A549 (cell line): ENCODE results near the gene MATN4. TPM values are rescaled to one million over a fixed set of nuclear protein-coding genes. Genes with fewer than 3 reads are reported as not detected.
A peak's percentile ranks its signal among the peaks of the same experiment; 100 is the strongest.

Experiments used
- ATAC-seq, 2 experiments: fragments of 200-7000 bp in 1 of 2; fragments of >200 bp in 1 of 2; cut with Nextera tagmentation in 1 of 2; cut with Tn5 transposase in 1 of 2; 3 replicates each; pipeline versions ENCODE4 v1.8.0 to v1.9.1; 2018 to 2020; ENCODE audit warnings: mild to moderate bottlenecking in 1 of 2, moderate library complexity in 1 of 2
- CTCF ChIA-PET: fragments of 300-600 bp; sonication (Branson Sonifier 250); formaldehyde crosslinking; extraction: SDS; loops from one replicate; lab custom pipeline; 2021; ENCODE audit warnings: antibody characterized with exemption, inconsistent platforms; lab: Yijun Ruan, JAX
- POLR2A ChIA-PET: fragments of 350-600 bp; formaldehyde crosslinking; extraction: SDS; loops from one replicate; lab custom pipeline; 2021; ENCODE audit warnings: antibody characterized with exemption, inconsistent platforms; lab: Yijun Ruan, JAX
- DNase-seq, 2 experiments: peaks; one replicate each; pipeline versions ENCODE4 v3.0.0 to v3.0.0-alpha.2; 2011 to 2016; ENCODE audit warnings: low read depth in 1 of 2, low spot score in 1 of 2
- FAIRE-seq: peaks from 2 replicates; lab custom pipeline; 2011; peaks lifted over from hg19 to GRCh38; lab: Jason Lieb, UNC
- H3K27ac ChIP-seq, 2 experiments: fragments of >200 bp; sonication (Bioruptor Twin); formaldehyde crosslinking; 3 replicates each; pipeline ENCODE4 v1.5.1; 2016 to 2017
- H3K4me1 ChIP-seq: fragments of >200 bp; sonication (Bioruptor Twin); formaldehyde crosslinking; 3 replicates; pipeline ENCODE4 v1.6.1; 2016
- H3K4me2 ChIP-seq: fragments of >200 bp; sonication (Bioruptor Twin); formaldehyde crosslinking; 3 replicates; pipeline ENCODE4 v1.6.1; 2016
- H3K4me3 ChIP-seq: fragments of >200 bp; sonication (Bioruptor Twin); formaldehyde crosslinking; 3 replicates; pipeline ENCODE4 v1.5.1; 2016
- H3K9me3 ChIP-seq: fragments of >200 bp; sonication (Bioruptor Twin); formaldehyde crosslinking; 3 replicates; pipeline ENCODE4 v1.6.1; 2016
- CBX8 ChIP-seq: fragments of 200-600 bp; sonication (generic); IDR thresholded peaks from 2 replicates; pipeline ENCODE4 v1.6.1; 2016
- EHMT2 ChIP-seq: fragments of 200-600 bp; sonication (generic); IDR thresholded peaks from 2 replicates; pipeline ENCODE4 v1.6.1; 2016; ENCODE audit warnings: antibody characterized with exemption, low read depth, mild to moderate bottlenecking, moderate library complexity
- FOSB ChIP-seq: fragments of 250-450 bp; sonication (Bioruptor Pico); IDR thresholded peaks from 2 replicates; pipeline ENCODE4 v1.5.0; 2020; ENCODE audit warnings: mild to moderate bottlenecking, moderate library complexity
- FOSL2 ChIP-seq, 2 experiments: fragments of 450-650 bp in 1 of 2; fragments of >200 bp in 1 of 2; sonication (Bioruptor Twin) in 1 of 2; formaldehyde crosslinking; IDR thresholded peaks; 2 replicates each; pipeline versions ENCODE4 v1.5.0 to v1.6.1; 2016 to 2020; ENCODE audit warnings: mild to moderate bottlenecking in 1 of 2, moderate library complexity in 1 of 2
- HES2 ChIP-seq: fragments of >200 bp; sonication (Bioruptor Twin); formaldehyde crosslinking; IDR thresholded peaks from 2 replicates; pipeline ENCODE4 v1.6.1; 2016
- HMGXB4 ChIP-seq: fragments of 250-450 bp; sonication (Bioruptor Pico); IDR thresholded peaks from 2 replicates; pipeline ENCODE4 v1.5.0; 2021; ENCODE audit warnings: mild to moderate bottlenecking, moderate library complexity, borderline replicate concordance
- HOXA7 ChIP-seq: fragments of 250-450 bp; sonication (Bioruptor Pico); IDR thresholded peaks from 2 replicates; pipeline ENCODE4 v1.5.0; 2020; ENCODE audit warnings: mild to moderate bottlenecking, moderate library complexity
- KDM1A ChIP-seq: fragments of 200-600 bp; sonication (generic); IDR thresholded peaks from 2 replicates; pipeline ENCODE4 v1.6.1; 2016; ENCODE audit warnings: low read depth, mild to moderate bottlenecking
- KDM5A ChIP-seq: fragments of 200-600 bp; sonication (generic); IDR thresholded peaks from 2 replicates; pipeline ENCODE4 v1.6.1; 2016; ENCODE audit warnings: antibody characterized with exemption, mild to moderate bottlenecking
- MAFK ChIP-seq: fragments of 450-650 bp; IDR thresholded peaks from 2 replicates; pipeline ENCODE4 v1.6.1; 2014; ENCODE audit not compliant: partially characterized antibody
- MYC ChIP-seq: IDR thresholded peaks from 2 replicates; pipeline ENCODE4 v1.6.1; 2012; ENCODE audit warnings: mild to moderate bottlenecking, inconsistent platforms, low read length, improper control_type of control experiment, borderline replicate concordance
- POLR2AphosphoS2 ChIP-seq: conservative IDR thresholded peaks from 2 replicates; pipeline ENCODE4 v1.6.1; 2012; ENCODE audit warnings: low read length, improper control_type of control experiment, inconsistent platforms
- RARB ChIP-seq: fragments of 250-450 bp; sonication (Bioruptor Pico); IDR thresholded peaks from 2 replicates; pipeline ENCODE4 v1.8.0; 2021; ENCODE audit warnings: mild to moderate bottlenecking, moderate library complexity
- SMC3 ChIP-seq: fragments of >200 bp; sonication (Bioruptor Twin); formaldehyde crosslinking; IDR thresholded peaks from 3 replicates; pipeline ENCODE4 v1.6.1; 2018; ENCODE audit warnings: inconsistent platforms
- TFCP2L1 ChIP-seq: fragments of 250-450 bp; sonication (Bioruptor Pico); IDR thresholded peaks from 2 replicates; pipeline ENCODE4 v1.5.0; 2021; ENCODE audit warnings: mild to moderate bottlenecking
- WGBS: methylation state at CpG from one replicate; pipeline ENCODE4 v1.1.6; 2017; ENCODE audit errors: missing lambda C conversion rate; 5-methylcytosine and 5-hydroxymethylcytosine counted together
- polyA plus RNA-seq, 4 experiments: library from polyadenylated mRNA; depleted of rRNA in 3 of 4; stranded (reverse); fragments of >200 nt; fragmentation: RNase III in 1 of 4; extraction: RNeasy Plus Mini Kit Qiagen cat#74134 plus additional on column Dnase treatment in 1 of 4; gene quantifications; 2 replicates in 3 of 4; 3 replicates in 1 of 4; pipeline ENCODE4 v1.2.3, GENCODE V29; 2011 to 2017
- TF ChIP-seq, protein P1 (sequence below): IDR thresholded peaks from 2 replicates; pipeline ENCODE4 v1.6.1; 2012
- TF ChIP-seq, protein P2 (sequence below): fragments of >200 bp; sonication (Bioruptor Twin); formaldehyde crosslinking; IDR thresholded peaks from 3 replicates; pipeline ENCODE4 v1.5.1; 2016

MATN4 gene
- polyA plus RNA-seq, 2 of the 4 experiments (the other 2 are of a cell fraction), result 0.04 to 0.05 TPM

DNA sequence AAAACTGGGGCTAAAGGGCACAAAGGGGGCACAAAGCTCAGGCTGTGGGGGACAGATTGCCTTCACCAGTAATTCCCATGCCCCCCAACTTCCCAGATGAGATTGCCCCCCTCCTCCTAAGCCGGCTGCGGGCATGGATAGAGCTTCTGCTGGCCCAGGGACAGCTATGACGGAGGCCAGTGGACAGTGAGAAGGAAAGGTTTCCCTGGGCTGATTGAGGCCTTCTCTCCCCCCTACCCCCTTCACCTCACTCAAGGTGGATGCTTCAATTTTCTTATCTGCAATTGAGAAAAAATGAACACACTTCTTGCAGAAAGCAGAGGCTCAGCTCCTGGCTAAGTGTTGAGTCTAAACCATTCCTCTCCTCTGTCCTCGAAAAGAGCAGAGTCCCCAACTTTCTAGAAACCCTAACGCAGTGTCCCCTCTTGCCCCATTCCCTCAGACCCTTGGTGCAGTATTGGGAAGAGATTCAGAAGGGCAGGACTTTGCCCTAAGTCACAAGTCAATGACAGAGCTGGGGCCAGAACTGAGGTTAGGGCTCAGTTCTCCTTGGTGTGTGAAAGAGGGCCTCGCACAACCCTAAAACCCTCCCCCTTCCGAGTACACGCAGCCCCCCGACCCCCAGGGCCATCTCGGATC is 39.3 kb upstream of the MATN4 start:
- 32% methylated on average over 6 of the region's 10 CpGs for WGBS
- TF ChIP-seq, protein P1, sequence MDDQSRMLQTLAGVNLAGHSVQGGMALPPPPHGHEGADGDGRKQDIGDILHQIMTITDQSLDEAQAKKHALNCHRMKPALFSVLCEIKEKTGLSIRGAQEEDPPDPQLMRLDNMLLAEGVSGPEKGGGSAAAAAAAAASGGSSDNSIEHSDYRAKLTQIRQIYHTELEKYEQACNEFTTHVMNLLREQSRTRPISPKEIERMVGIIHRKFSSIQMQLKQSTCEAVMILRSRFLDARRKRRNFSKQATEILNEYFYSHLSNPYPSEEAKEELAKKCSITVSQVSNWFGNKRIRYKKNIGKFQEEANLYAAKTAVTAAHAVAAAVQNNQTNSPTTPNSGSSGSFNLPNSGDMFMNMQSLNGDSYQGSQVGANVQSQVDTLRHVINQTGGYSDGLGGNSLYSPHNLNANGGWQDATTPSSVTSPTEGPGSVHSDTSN, result no peak
- no peak for TF ChIP-seq MAFK
- DNase-seq (no peak), ATAC-seq (peak; percentile 4 to 32; a peak in 4 of 6 replicates), FAIRE-seq (no peak)
- Histone ChIP-seq H3K4me3 (peak overlapping the region; percentile 86), H3K4me1 (peaks cover 60% of the 10 kb centered on the region), H3K4me2 (peak overlapping the region; percentile 98), H3K9me3 (no peaks in the 10 kb centered on the region), H3K27ac (peak overlapping the region; percentile 92 to 96)
- CTCF ChIA-PET, result interaction anchor here (0.9 to 8.9 kb wide), 10 partner anchors 11 to 424 kb away, joined by 3 to 82 read pairs (median 10); partner anchors contain the start of gene SYS1
- POLR2A ChIA-PET, result interaction anchor here (0.7 to 3.8 kb wide), 7 partner anchors 11 to 58 kb away, joined by 3 to 46 read pairs (median 9); partner anchors contain the start of gene SYS1

DNA sequence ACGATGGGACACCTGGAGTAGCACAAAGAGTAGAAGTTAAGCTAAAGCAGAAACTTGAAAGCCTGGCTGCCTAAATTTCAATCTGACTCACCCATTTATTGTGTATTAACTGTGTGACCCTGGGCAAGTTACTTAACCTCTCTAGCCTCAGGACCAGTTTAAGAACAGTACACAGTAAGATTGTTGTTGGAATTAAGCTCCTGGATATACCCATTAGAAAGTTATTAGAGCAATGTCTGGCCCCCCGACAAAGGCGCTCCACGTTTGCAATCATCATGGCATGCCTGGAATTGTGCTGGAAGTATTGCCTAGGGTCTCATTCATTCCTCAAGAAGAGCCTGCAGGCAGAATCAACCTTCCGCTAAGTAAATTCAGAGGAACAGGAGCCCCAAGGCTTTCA is 38.8 kb upstream of the MATN4 start:
- no peak for ATAC-seq
- CTCF ChIA-PET, result interaction anchor here (0.7 to 8.9 kb wide), 11 partner anchors 10 to 424 kb away, joined by 3 to 82 read pairs (median 8); partner anchors contain the start of gene SYS1

DNA sequence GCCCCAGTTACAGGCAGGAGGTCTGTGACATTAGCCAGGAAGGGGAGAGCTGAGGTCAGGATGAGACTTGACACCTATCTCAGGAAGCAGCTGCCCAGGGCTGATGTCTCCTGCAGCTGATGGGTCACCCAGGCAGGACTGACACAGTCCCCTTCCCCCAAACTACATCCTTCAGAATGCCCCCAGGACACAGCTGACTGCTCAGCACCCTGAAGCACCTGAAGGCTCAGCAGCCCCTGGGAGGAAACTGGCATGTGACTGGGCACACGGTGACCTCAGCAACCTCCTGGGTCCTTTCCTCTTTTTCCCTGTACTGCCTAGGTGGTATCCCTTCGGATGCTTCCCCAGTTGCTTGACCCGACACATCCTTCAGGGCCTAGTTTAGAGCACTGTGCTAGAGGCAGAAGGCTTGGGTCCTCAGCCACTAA is 38.2 kb upstream of the MATN4 start:
- H3K27ac ChIP-seq, result peak overlapping the region; percentile 92 to 96; a peak in 5 of 6 replicates
- H3K9me3 ChIP-seq, result no peaks in the 10 kb centered on the region
- ChIA-PET CTCF (interaction anchor here (0.7 to 8.9 kb wide), 6 partner anchors 9 to 425 kb away, joined by 3 to 82 read pairs (median 10); partner anchors contain the start of gene SYS1), POLR2A (interaction anchor here (2.8 to 3.8 kb wide), 3 partner anchors 10 to 17 kb away, joined by 9 to 46 read pairs (median 35); partner anchors contain the start of gene SYS1)
- ATAC-seq, result no peak
- WGBS, result 86% methylated on average over 3 of the region's 3 CpGs
- TF ChIP-seq SMC3 (no peak), EHMT2 (no peak), POLR2AphosphoS2 (no peak), KDM5A (no peak)
- no peak for DNase-seq
- peaks cover 71% of the 10 kb centered on the region for H3K4me1 ChIP-seq
- FAIRE-seq, result no peak
- H3K4me2 ChIP-seq, result peak overlapping the region; percentile 98
- H3K4me3 ChIP-seq, result peak overlapping the region; percentile 86; the same call in 2 of the 3 replicates

More for the DNA sequence above, 38.8 kb upstream of the MATN4 start:
- POLR2A ChIA-PET, result interaction anchor here (0.8 to 3.8 kb wide), 4 partner anchors 11 to 24 kb away, joined by 3 to 46 read pairs (median 22); partner anchors contain the start of gene SYS1
- no peak for DNase-seq
- Histone ChIP-seq H3K4me2 (peak overlapping the region; percentile 98), H3K4me1 (peaks cover 65% of the 10 kb centered on the region), H3K9me3 (no peaks in the 10 kb centered on the region), H3K4me3 (peak overlapping the region; percentile 86), H3K27ac (peak overlapping the region; percentile 92 to 96)
- WGBS, result 77% methylated on average over 5 of the region's 5 CpGs
- no peak for FAIRE-seq
- TF ChIP-seq MYC, result no peak
- no peak for TF ChIP-seq RARB (CRISPR knock-in tag)
- TF ChIP-seq FOSL2 (IDR thresholded peaks at IDR 0.05), result no peak
- TF ChIP-seq FOSL2 (CRISPR knock-in tag; IDR thresholded peaks at IDR 0.05), result no peak
- TF ChIP-seq KDM1A, result no peak
- no peak for TF ChIP-seq FOSB (CRISPR knock-in tag)
- TF ChIP-seq HOXA7, result no peak
- TF ChIP-seq CBX8, result no peak
- TF ChIP-seq TFCP2L1, result no peak
- TF ChIP-seq, protein P2, sequence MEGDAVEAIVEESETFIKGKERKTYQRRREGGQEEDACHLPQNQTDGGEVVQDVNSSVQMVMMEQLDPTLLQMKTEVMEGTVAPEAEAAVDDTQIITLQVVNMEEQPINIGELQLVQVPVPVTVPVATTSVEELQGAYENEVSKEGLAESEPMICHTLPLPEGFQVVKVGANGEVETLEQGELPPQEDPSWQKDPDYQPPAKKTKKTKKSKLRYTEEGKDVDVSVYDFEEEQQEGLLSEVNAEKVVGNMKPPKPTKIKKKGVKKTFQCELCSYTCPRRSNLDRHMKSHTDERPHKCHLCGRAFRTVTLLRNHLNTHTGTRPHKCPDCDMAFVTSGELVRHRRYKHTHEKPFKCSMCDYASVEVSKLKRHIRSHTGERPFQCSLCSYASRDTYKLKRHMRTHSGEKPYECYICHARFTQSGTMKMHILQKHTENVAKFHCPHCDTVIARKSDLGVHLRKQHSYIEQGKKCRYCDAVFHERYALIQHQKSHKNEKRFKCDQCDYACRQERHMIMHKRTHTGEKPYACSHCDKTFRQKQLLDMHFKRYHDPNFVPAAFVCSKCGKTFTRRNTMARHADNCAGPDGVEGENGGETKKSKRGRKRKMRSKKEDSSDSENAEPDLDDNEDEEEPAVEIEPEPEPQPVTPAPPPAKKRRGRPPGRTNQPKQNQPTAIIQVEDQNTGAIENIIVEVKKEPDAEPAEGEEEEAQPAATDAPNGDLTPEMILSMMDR, result no peak
- no peak for TF ChIP-seq HES2
- no peak for TF ChIP-seq EHMT2
- TF ChIP-seq HMGXB4 (CRISPR knock-in tag), result no peak
